ENCODE results near the gene BMP7. TPM values are rescaled to one million over a fixed set of nuclear protein-coding genes. Genes with fewer than 3 reads are reported as not detected.

The BMP7 gene
- total and polyA plus RNA-seq, 9 of the 15 experiments (the other 6 are each of a cell fraction or from before 2014, with no cell fraction given): 0.18 TPM; not detected in 8

- H3K27ac ChIP-seq (ENCODE audit: extremely low read depth, low read depth, low read length): no peak overlapping the region
- peaks cover 7 to 12% of the 10 kb centered on the region in 2 experiments; a peak in 2 of 5 replicates for H3K4me1 ChIP-seq (replicated peaks in 1 of 2; ENCODE audit: control insufficient read depth in 2 of 2, insufficient read depth in 2 of 2, low read length in 2 of 2)
- H2AFZ ChIP-seq (ENCODE audit: low read depth, low read length): peak overlapping the region; percentile 63
- H4K20me1 ChIP-seq (replicated peaks; ENCODE audit: control insufficient read depth, insufficient read depth, low read length): no peaks in the 10 kb centered on the region
- H3K4me2 ChIP-seq (ENCODE audit: insufficient read depth, low read length): peak overlapping the region; percentile 16; the same call in 1 of the 2 replicates
- FAIRE-seq (no peak), ATAC-seq (peak; percentile 45), DNase-seq (ENCODE audit: extremely low read depth in 1 of 4, low spot score in 3 of 4) (no peak)
- 11% methylated on average over 13 of the region's 15 CpGs for WGBS (ENCODE audit: insufficient coverage, low coverage, missing lambda C conversion rate)
- no peak overlapping the region for H3K4me3 ChIP-seq
- H3K9me1 ChIP-seq (ENCODE audit: control insufficient read depth, insufficient read depth, low read length): no peaks in the 10 kb centered on the region
- H3K36me3 ChIP-seq (ENCODE audit: control insufficient read depth, insufficient read depth, low read length): no peaks in the 10 kb centered on the region
- ChIA-PET POLR2A (no interaction called here), CTCF (ENCODE audit: low intra/inter-chr PET ratio) (no interaction called here)
- no peaks in the 10 kb centered on the region for H3K9me3 ChIP-seq (replicated peaks; ENCODE audit: control insufficient read depth, insufficient read depth, low read depth, low read length)
- intact Hi-C loops (cut with micrococcal nuclease) (no loop called here), in situ Hi-C loops (cut with MboI) (no loop called here)
- H3K9ac ChIP-seq (ENCODE audit: insufficient read depth in 1 of 2, low read depth in 2 of 2, low read length in 2 of 2): peak overlapping the region in 1 of 2 experiments; percentile 37; a peak in 1 of 4 replicates
- no peaks in the 10 kb centered on the region for H3K79me2 ChIP-seq (ENCODE audit: control insufficient read depth, insufficient read depth, low read length)
- H3K27me3 ChIP-seq (ENCODE audit: control insufficient read depth in 2 of 2, insufficient read depth in 2 of 2, low read length in 2 of 2): peaks cover 5 to 10% of the 10 kb centered on the region in 2 experiments; a peak in 1 of 5 replicates
- no TSS peak for BruUV-seq (replicated peaks)
- TF ChIP-seq ZNF316 (IDR thresholded peaks at IDR 0.05) (no peak), PHF20 (IDR thresholded peaks at IDR 0.05; ENCODE audit: partially characterized antibody) (no peak), ZBTB43 (CRISPR knock-in tag; IDR thresholded peaks at IDR 0.05) (no peak), BHLHE40 (IDR thresholded peaks at IDR 0.05; ENCODE audit: low read length) (0 out of 2 replicates have a peak, but pooled peaks have one; percentile 34), EWSR1 (IDR thresholded peaks at IDR 0.05; ENCODE audit: borderline replicate concordance, low read depth, partially characterized antibody) (peak; percentile 70), SMAD2 (IDR thresholded peaks at IDR 0.05; ENCODE audit: low read depth, low read length) (no peak), KAT2B (IDR thresholded peaks at IDR 0.05; ENCODE audit: low read depth, low read length) (no peak), ZNF449 (CRISPR knock-in tag; IDR thresholded peaks at IDR 0.05) (no peak), TAF1 (IDR thresholded peaks at IDR 0.05; ENCODE audit: control insufficient read depth, extremely low read depth, insufficient read depth, low read length, severe bottlenecking) (no peak), EGR1 (conservative IDR thresholded peaks at IDR 0.05) (no peak), GATAD2A (IDR thresholded peaks at IDR 0.05) (no peak), ZNF395 (CRISPR knock-in tag; IDR thresholded peaks at IDR 0.05) (no peak), ZBTB11 (CRISPR knock-in tag; IDR thresholded peaks at IDR 0.05) (peak in 1 of 3 experiments; percentile 96; a peak in 2 of 6 replicates), NFIX (CRISPR knock-in tag; IDR thresholded peaks at IDR 0.05; ENCODE audit: low read depth) (no peak)
Observed at GRCh38 chr20:57250607-57251343, 15.7 kb downstream of the BMP7 start.

Data from K562 (cell line).